Measurements from ENCODE around the gene ITPKB. TPM values are rescaled to one million over a fixed set of nuclear protein-coding genes. Genes with fewer than 3 reads are reported as not detected.
A peak's percentile ranks its signal among the peaks of the same experiment; 100 is the strongest.

The ITPKB gene
- total and polyA plus RNA-seq, 9 donors, result 11.3 to 43.2 (median 20.1) TPM

GRCh38 chr1:226666692-226667091 is 72.4 kb downstream of the ITPKB start:
- H3K4me3 ChIP-seq, result no peak overlapping the region
- intact Hi-C loops (cut with DNase I), result no loop called here
- no peak overlapping the region for H3K27ac ChIP-seq
- H3K27me3 ChIP-seq, result no peaks in the 10 kb centered on the region
- no peaks in the 10 kb centered on the region for H3K9me3 ChIP-seq
- H3K36me3 ChIP-seq, result no peaks in the 10 kb centered on the region
- TF ChIP-seq POLR2A (IDR thresholded peaks at IDR 0.05) (no peak), CTCF (IDR thresholded peaks at IDR 0.05) (no peak), EP300 (IDR thresholded peaks at IDR 0.05) (no peak)
- no peak for DNase-seq
- WGBS, 3 donors, result 98 to 99% (median 99%) methylated on average over 4 of the region's 4 CpGs
- peaks cover 21% of the 10 kb centered on the region for H3K4me1 ChIP-seq (ENCODE audit: insufficient read depth)

- peaks cover 26% of the 10 kb centered on the region for H3K4me1 ChIP-seq (ENCODE audit: insufficient read depth)
- H3K9me3 ChIP-seq, result no peaks in the 10 kb centered on the region
- no peak for TF ChIP-seq POLR2A (IDR thresholded peaks at IDR 0.05)
- TF ChIP-seq CTCF (IDR thresholded peaks at IDR 0.05), result no peak
- no peak for TF ChIP-seq EP300 (IDR thresholded peaks at IDR 0.05)
- intact Hi-C loops (cut with DNase I), result no loop called here
- no peaks in the 10 kb centered on the region for H3K27me3 ChIP-seq
- no peak for DNase-seq
- H3K4me3 ChIP-seq, result no peak overlapping the region
- H3K36me3 ChIP-seq, result no peaks in the 10 kb centered on the region
- H3K27ac ChIP-seq, result no peak overlapping the region
- WGBS, 3 donors, result 95 to 98% (median 97%) methylated on average over 6 of the region's 6 CpGs
Observed at GRCh38 chr1:226666164-226666506, 72.9 kb downstream of the ITPKB start.

- no peaks in the 10 kb centered on the region for H3K36me3 ChIP-seq
- no peak overlapping the region for H3K4me3 ChIP-seq
- TF ChIP-seq CTCF (IDR thresholded peaks at IDR 0.05), result no peak
- TF ChIP-seq POLR2A (IDR thresholded peaks at IDR 0.05), result no peak
- TF ChIP-seq EP300 (IDR thresholded peaks at IDR 0.05), result no peak
- intact Hi-C loops (cut with DNase I), result no loop called here
- H3K27ac ChIP-seq, result no peak overlapping the region
- H3K9me3 ChIP-seq, result no peaks in the 10 kb centered on the region
- WGBS, 3 donors, result 94 to 97% (median 97%) methylated on average over 17 of the region's 17 CpGs
- H3K27me3 ChIP-seq, result no peaks in the 10 kb centered on the region
- H3K4me1 ChIP-seq (ENCODE audit: insufficient read depth), result peaks cover 30% of the 10 kb centered on the region
- DNase-seq, result no peak
Observed at GRCh38 chr1:226665505-226666163, 73.4 kb downstream of the ITPKB start.

- peaks cover 38% of the 10 kb centered on the region for H3K4me1 ChIP-seq (ENCODE audit: insufficient read depth)
- no peak overlapping the region for H3K4me3 ChIP-seq
- 12 to 23% (median 14%) methylated on average over 15 of the region's 15 CpGs for WGBS, 3 donors
- intact Hi-C loops (cut with DNase I), result no loop called here
- H3K27ac ChIP-seq, result peak overlapping the region; percentile 79 to 87
- TF ChIP-seq EP300 (IDR thresholded peaks at IDR 0.05) (peak; percentile 23), POLR2A (IDR thresholded peaks at IDR 0.05) (no peak)
- no peaks in the 10 kb centered on the region for H3K27me3 ChIP-seq
- H3K36me3 ChIP-seq, result no peaks in the 10 kb centered on the region
- peak in 3 of 5 donors; percentile 42 to 57 (median 51) for DNase-seq
- H3K9me3 ChIP-seq, result no peaks in the 10 kb centered on the region
Observed at GRCh38 chr1:226664413-226665101, 74.5 kb downstream of the ITPKB start.

- intact Hi-C loops (cut with DNase I), result no loop called here
- Histone ChIP-seq H3K27me3 (no peaks in the 10 kb centered on the region), H3K9me3 (no peaks in the 10 kb centered on the region), H3K4me3 (no peak overlapping the region), H3K36me3 (no peaks in the 10 kb centered on the region), H3K27ac (peak overlapping the region; percentile 79 to 87), H3K4me1 (ENCODE audit: insufficient read depth) (peaks cover 39% of the 10 kb centered on the region)
- TF ChIP-seq POLR2A (IDR thresholded peaks at IDR 0.05) (no peak), EP300 (IDR thresholded peaks at IDR 0.05) (no peak), CTCF (IDR thresholded peaks at IDR 0.05) (no peak)
- DNase-seq, result no peak
- 76 to 89% (median 84%) methylated on average over 7 of the region's 7 CpGs for WGBS, 3 donors
Observed at GRCh38 chr1:226663327-226663704, 75.8 kb downstream of the ITPKB start.

Data from ovary (tissue), 9 donors.